Neuronal stem cell (in vitro differentiated cells): ENCODE measurements around the gene PCSK1N.
"Not testable (repeated sequence)": the region's sequence is repeated elsewhere in the genome, so short reads cannot be mapped to it uniquely, and the experiment has no call there.

Source experiments
- DNase-seq: peaks from one replicate; pipeline ENCODE4 v3.0.0-alpha.2; 2013; ENCODE audit warnings: low spot score
- H2AFZ ChIP-seq: one replicate; pipeline ENCODE4 v1.6.1; 2013; ENCODE audit warnings: mild to moderate bottlenecking, low read length, inconsistent platforms
- H2AK5ac ChIP-seq: 2 replicates; pipeline ENCODE4 v1.6.1; 2013; ENCODE audit warnings: low read depth, mild to moderate bottlenecking, inconsistent platforms, low read length, moderate library complexity, mixed read lengths
- H2BK120ac ChIP-seq: 2 replicates; pipeline ENCODE4 v1.6.1; 2013; ENCODE audit warnings: low read depth, mild to moderate bottlenecking, inconsistent platforms, low read length, moderate library complexity, mixed read lengths
- H2BK12ac ChIP-seq: one replicate; pipeline ENCODE4 v1.6.1; 2013; ENCODE audit warnings: low read length, inconsistent platforms
- H2BK15ac ChIP-seq: 2 replicates; pipeline ENCODE4 v1.6.1; 2013; ENCODE audit warnings: mild to moderate bottlenecking, low read length, inconsistent platforms, mixed read lengths
- H2BK5ac ChIP-seq: one replicate; pipeline ENCODE4 v1.6.1; 2013; ENCODE audit warnings: inconsistent platforms, mild to moderate bottlenecking, low read length, moderate library complexity
- H3K14ac ChIP-seq: one replicate; pipeline ENCODE4 v1.6.1; 2013; ENCODE audit warnings: low read length, inconsistent platforms
- H3K18ac ChIP-seq: 2 replicates; pipeline ENCODE4 v1.6.1; 2013; ENCODE audit warnings: low read length, inconsistent platforms
- H3K23ac ChIP-seq: 2 replicates; pipeline ENCODE4 v1.6.1; 2013; ENCODE audit warnings: low read depth, mild to moderate bottlenecking, mixed read lengths, low read length, inconsistent platforms; ENCODE audit not compliant: poor library complexity
- H3K27ac ChIP-seq: replicated peaks from 3 replicates; pipeline ENCODE4 v1.5.1; 2013; ENCODE audit warnings: low read length, inconsistent platforms
- H3K27me3 ChIP-seq, 3 experiments: 2 replicates each; pipeline ENCODE4 v1.6.1; 2013; ENCODE audit warnings: low read length in 3 of 3, mild to moderate bottlenecking in 2 of 3, inconsistent platforms in 1 of 3, low read depth in 1 of 3, mixed read lengths in 1 of 3, moderate library complexity in 1 of 3; ENCODE audit not compliant: control insufficient read depth in 3 of 3, insufficient read depth in 3 of 3
- H3K36me3 ChIP-seq, 2 donors: replicated peaks in 1 of 2; 2 replicates each; pipeline ENCODE4 v1.6.1; 2013; ENCODE audit warnings: low read length in 2 of 2; ENCODE audit not compliant: control insufficient read depth in 2 of 2, insufficient read depth in 2 of 2
- H3K4ac ChIP-seq: 2 replicates; pipeline ENCODE4 v1.6.1; 2013; ENCODE audit warnings: inconsistent platforms, mild to moderate bottlenecking, low read length, moderate library complexity
- H3K4me1 ChIP-seq, 2 donors: 1 replicate in 1 of 2; 2 replicates in 1 of 2; pipeline ENCODE4 v1.6.1; 2013; ENCODE audit warnings: low read length in 2 of 2, low read depth in 1 of 2; ENCODE audit not compliant: control insufficient read depth in 2 of 2, insufficient read depth in 1 of 2
- H3K4me2 ChIP-seq: one replicate; pipeline ENCODE4 v1.6.1; 2013; ENCODE audit warnings: mild to moderate bottlenecking, low read length, inconsistent platforms; ENCODE audit not compliant: insufficient read depth, poor library complexity, severe bottlenecking
- H3K4me3 ChIP-seq, 2 donors: 2 replicates each; pipeline ENCODE4 v1.5.1; 2013; ENCODE audit warnings: low read length in 2 of 2, mild to moderate bottlenecking in 2 of 2, inconsistent platforms in 1 of 2, moderate library complexity in 1 of 2
- H3K79me1 ChIP-seq: one replicate; pipeline ENCODE4 v1.6.1; 2013; ENCODE audit warnings: low read depth, mild to moderate bottlenecking, inconsistent platforms, low read length, moderate library complexity
- H3K9ac ChIP-seq: one replicate; pipeline ENCODE4 v1.6.1; 2013; ENCODE audit warnings: mild to moderate bottlenecking, low read depth, low read length, inconsistent platforms; ENCODE audit not compliant: poor library complexity
- H3K9me3 ChIP-seq, 2 donors: replicated peaks in 1 of 2; 2 replicates each; pipeline versions ENCODE3 to v1.6.1; 2013; ENCODE audit warnings: low read length in 2 of 2, mild to moderate bottlenecking in 2 of 2, inconsistent platforms in 1 of 2, low read depth in 1 of 2, mixed read lengths in 1 of 2, moderate library complexity in 1 of 2; ENCODE audit not compliant: control insufficient read depth in 2 of 2, insufficient read depth in 1 of 2
- H4K8ac ChIP-seq: one replicate; pipeline ENCODE4 v1.6.1; 2013; ENCODE audit warnings: low read depth, mild to moderate bottlenecking, inconsistent platforms, low read length, moderate library complexity
- H4K91ac ChIP-seq: one replicate; pipeline ENCODE4 v1.6.1; 2013; ENCODE audit warnings: low read length, low read depth, mild to moderate bottlenecking, inconsistent platforms; ENCODE audit not compliant: poor library complexity
- WGBS, 2 donors: extraction: QIAGEN DNeasy Blood & Tissue Kit; methylation state at CpG; one replicate each; pipeline ENCODE4 v1.1.7; 2013; ENCODE audit warnings: missing lambda C conversion rate in 2 of 2, mixed read lengths in 1 of 2; ENCODE audit not compliant: insufficient read length in 2 of 2, insufficient replicate concordance in 1 of 2; ENCODE audit errors: extremely low coverage in 2 of 2; 5-methylcytosine and 5-hydroxymethylcytosine counted together

Gene PCSK1N

GRCh38 chrX:48864210-48864609 lies 28.8 kb upstream of the PCSK1N start:
- Histone ChIP-seq H2BK5ac (no peak overlapping the region), H3K36me3 (no peaks in the 10 kb centered on the region), H3K4me2 (no peak overlapping the region), H2BK15ac (no peak overlapping the region), H3K9ac (no peak overlapping the region), H2BK12ac (no peak overlapping the region), H3K9me3 (no peaks in the 10 kb centered on the region), H2AFZ (no peak overlapping the region), H3K27ac (no peak overlapping the region), H3K79me1 (no peaks in the 10 kb centered on the region), H3K4ac (no peak overlapping the region), H2BK120ac (no peak overlapping the region), H3K23ac (no peak overlapping the region), H3K27me3 (no peaks in the 10 kb centered on the region), H3K4me1 (no peaks in the 10 kb centered on the region), H4K91ac (no peak overlapping the region), H3K4me3 (no peak overlapping the region), H3K14ac (no peak overlapping the region), H2AK5ac (no peak overlapping the region), H4K8ac (no peak overlapping the region), H3K18ac (no peak overlapping the region)
- no CpG with 5 or more reads among the region's 4 CpGs for WGBS, 2 donors
- no peak for DNase-seq

GRCh38 chrX:48854898-48855297 lies 19.5 kb upstream of the PCSK1N start:
- DNase-seq: no peak

GRCh38 chrX:48854121-48854804 lies 18.9 kb upstream of the PCSK1N start:
- H2BK15ac ChIP-seq, H3K9ac ChIP-seq, H3K27me3 ChIP-seq, H3K4me2 ChIP-seq, H2AFZ ChIP-seq, H2BK12ac ChIP-seq, H2BK5ac ChIP-seq, H3K36me3 ChIP-seq, H3K23ac ChIP-seq, H3K4ac ChIP-seq, H4K8ac ChIP-seq, H2AK5ac ChIP-seq, DNase-seq, H3K4me1 ChIP-seq, H3K79me1 ChIP-seq, H3K9me3 ChIP-seq, H3K27ac ChIP-seq, H4K91ac ChIP-seq, H2BK120ac ChIP-seq, H3K18ac ChIP-seq, H3K14ac ChIP-seq, H3K4me3 ChIP-seq: not testable (repeated sequence)
- WGBS, 2 donors: no CpG with 5 or more reads among the region's 12 CpGs

More at GRCh38 chrX:48854898-48855297, 19.5 kb upstream of the PCSK1N start:
- H3K9ac ChIP-seq: no peak overlapping the region
- no peak overlapping the region for H3K27ac ChIP-seq
- H2BK120ac ChIP-seq: no peak overlapping the region
- no peak overlapping the region for H3K23ac ChIP-seq
- no peak overlapping the region for H3K18ac ChIP-seq
- no peak overlapping the region for H3K14ac ChIP-seq
- no peaks in the 10 kb centered on the region for H3K4me1 ChIP-seq
- no peaks in the 10 kb centered on the region for H3K36me3 ChIP-seq
- no peak overlapping the region for H2BK5ac ChIP-seq
- H3K9me3 ChIP-seq: no peaks in the 10 kb centered on the region
- WGBS, 2 donors: no CpG with 5 or more reads among the region's 5 CpGs
- no peak overlapping the region for H3K4ac ChIP-seq
- no peak overlapping the region for H2BK15ac ChIP-seq
- no peak overlapping the region for H2AFZ ChIP-seq
- H4K91ac ChIP-seq: no peak overlapping the region
- H3K79me1 ChIP-seq: no peaks in the 10 kb centered on the region
- H3K27me3 ChIP-seq: no peaks in the 10 kb centered on the region
- H2AK5ac ChIP-seq: no peak overlapping the region
- H3K4me3 ChIP-seq: no peak overlapping the region
- no peak overlapping the region for H3K4me2 ChIP-seq
- no peak overlapping the region for H2BK12ac ChIP-seq
- H4K8ac ChIP-seq: no peak overlapping the region

GRCh38 chrX:48853494-48853893 lies 18.1 kb upstream of the PCSK1N start:
- H3K9me3 ChIP-seq, H2BK5ac ChIP-seq, H2BK15ac ChIP-seq, H3K79me1 ChIP-seq, H2BK12ac ChIP-seq, DNase-seq, H3K4ac ChIP-seq, H3K27me3 ChIP-seq, H3K4me3 ChIP-seq, H2BK120ac ChIP-seq, H3K27ac ChIP-seq, H3K36me3 ChIP-seq, H4K8ac ChIP-seq, H2AFZ ChIP-seq, H3K18ac ChIP-seq, H3K14ac ChIP-seq, H4K91ac ChIP-seq, H3K23ac ChIP-seq, H3K4me1 ChIP-seq, H3K4me2 ChIP-seq, H2AK5ac ChIP-seq, H3K9ac ChIP-seq: not testable (repeated sequence)
